NCI-H82 treated with DMSO at 0.1 percent for 48 hours (cell line): ENCODE measurements around the gene DOCK10.
"Not testable (repeated sequence)": the region's sequence is repeated elsewhere in the genome, so short reads cannot be mapped to it uniquely, and the experiment has no call there.

Source experiments
- DNase-seq: peaks from one replicate; lab custom pipeline; 2025; ENCODE audit not compliant: unreplicated experiment; lab: John Stamatoyannopoulos, UW

DOCK10 gene

DNA sequence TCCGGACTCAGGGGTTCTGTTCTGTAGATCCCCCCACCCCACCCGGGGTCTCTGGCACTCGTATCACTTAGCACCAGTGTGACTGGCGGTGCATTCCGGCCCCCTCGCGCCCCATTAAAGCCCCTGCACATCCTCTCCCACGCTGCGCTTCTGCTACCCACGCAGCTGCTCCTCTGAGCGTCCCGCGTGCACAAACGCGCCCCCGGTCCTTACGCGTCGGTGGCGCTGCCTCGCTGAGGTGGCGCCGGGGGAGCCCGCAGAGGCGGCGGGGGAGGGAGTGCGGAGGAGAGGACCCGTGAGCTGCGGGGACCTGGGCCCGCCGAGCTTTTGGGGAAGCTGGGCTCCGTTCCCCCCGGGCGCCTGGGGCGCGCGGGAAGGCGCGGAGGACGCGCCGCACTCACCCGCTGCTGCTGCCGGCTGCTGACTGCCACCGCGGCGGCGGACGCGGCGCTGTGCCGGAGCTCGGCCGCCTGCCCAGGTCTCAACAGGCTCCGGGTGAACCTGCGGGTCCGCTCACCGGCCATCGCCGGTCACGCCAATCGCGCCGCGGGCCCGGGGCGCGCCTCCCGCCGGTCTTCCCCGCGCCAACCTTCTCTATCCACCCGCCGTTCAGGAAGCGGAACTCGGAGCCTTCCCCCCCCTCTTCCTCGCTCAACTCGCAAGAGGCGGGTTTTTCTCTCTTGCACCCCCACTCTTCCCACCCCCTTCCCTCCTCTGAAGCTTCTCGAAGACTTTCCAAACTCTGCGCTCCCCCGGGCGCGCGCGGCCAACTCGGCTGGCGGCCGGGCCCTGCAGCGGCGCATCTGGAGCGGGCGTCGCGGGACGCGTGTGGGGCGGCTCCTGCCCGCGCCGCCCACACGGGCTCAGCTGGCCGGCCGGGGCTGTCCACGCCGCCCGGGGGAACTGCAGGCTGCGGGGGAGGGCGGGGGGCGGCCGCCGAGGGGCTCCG, at the start of gene DOCK10:
Gene DOCK10, minus strand, starts transcription at position 618 of the 949 bp plus-strand sequence. Its CDS starts 94 bp downstream, at position 524.
- no peak for DNase-seq

- DNase-seq = no peak
These were observed 49.1 kb upstream of the DOCK10 start for GRCh38 chr2:225091336-225091735.

DNA sequence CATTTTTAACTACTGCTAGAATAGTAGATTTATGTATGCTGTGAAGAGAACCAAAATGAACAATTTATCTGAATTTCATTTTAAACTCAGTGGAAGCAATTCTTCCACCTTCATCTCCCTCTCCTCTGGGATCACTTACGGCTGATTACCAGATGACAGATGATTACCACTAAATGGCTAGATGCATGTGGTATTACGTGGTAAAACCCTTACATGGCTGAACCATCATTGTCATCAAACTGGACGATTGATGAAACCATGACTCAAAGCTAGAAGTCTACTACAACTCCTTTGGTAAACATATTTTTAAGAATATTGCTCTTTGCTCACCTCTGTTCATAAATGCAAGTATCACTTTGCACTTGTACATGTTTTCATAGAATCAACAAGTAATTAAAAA, 48.5 kb upstream of the DOCK10 start:
- DNase-seq = no peak

GRCh38 chr2:225086915-225087314, 44.6 kb upstream of the DOCK10 start:
- no peak for DNase-seq

DNA sequence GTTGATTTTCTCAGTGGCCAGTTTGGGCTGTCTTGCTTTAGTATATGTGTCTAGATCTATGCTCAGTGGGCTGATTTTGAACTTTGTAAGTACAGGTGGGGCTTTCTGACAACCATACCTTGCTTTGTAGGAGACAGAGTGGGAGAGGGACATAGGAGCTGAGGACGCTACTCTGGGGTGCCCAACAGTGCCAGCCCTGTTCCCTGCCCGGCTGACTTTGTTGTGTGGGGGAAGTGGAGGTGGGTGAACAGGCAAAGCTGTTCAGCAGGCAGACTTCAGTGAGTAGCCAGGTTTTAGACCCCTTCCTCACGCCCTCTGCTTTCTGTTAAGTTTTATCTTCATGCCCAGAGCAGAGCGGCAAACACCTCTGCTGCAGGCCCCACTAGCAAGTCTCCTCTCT, 44.2 kb upstream of the DOCK10 start:
- no peak for DNase-seq

- no peak for DNase-seq
These were observed 41.0 kb upstream of the DOCK10 start for GRCh38 chr2:225083276-225083675.

GRCh38 chr2:225076125-225076524, 33.9 kb upstream of the DOCK10 start:
- no peak for DNase-seq

DNA sequence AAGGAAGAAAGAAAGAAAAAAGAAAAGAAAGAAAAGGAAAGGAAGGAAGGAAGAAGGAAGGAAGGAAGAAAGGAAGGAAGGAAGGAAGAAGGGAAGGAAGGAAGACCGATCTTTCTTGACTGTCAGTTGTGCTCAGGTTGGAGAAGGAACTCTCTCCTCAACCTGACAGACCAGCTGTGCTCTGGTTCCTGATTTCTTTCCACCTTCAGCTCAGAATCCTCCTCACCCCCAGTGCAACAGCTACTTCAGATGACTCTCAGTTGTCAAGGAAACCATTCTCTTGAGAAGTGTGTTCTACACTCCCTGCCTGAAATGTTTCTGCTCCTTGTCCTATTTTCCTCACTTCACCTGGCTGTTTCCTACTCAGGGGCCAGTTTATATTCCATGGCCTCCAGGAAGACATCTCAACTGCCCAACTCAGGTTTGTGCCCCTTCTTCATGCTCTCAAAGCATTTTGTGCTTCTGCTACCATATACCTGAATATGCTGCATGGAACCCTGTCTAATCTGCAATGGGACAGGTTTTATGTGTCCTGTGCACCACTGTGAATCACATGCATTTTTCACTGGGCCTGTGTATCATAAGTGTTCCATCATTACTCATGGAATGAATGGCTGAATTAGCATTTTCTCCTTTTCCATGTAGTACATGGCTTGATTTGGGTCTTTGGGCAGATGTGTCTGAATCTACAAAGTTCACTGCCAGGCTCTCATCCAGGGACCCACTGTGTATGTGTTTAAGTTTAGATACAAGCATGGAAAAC, 32.8 kb upstream of the DOCK10 start:
- DNase-seq = no peak

GRCh38 chr2:225074366-225074765, 32.1 kb upstream of the DOCK10 start:
- DNase-seq = no peak

GRCh38 chr2:225073198-225073597, 30.9 kb upstream of the DOCK10 start:
- DNase-seq = no peak

DNA sequence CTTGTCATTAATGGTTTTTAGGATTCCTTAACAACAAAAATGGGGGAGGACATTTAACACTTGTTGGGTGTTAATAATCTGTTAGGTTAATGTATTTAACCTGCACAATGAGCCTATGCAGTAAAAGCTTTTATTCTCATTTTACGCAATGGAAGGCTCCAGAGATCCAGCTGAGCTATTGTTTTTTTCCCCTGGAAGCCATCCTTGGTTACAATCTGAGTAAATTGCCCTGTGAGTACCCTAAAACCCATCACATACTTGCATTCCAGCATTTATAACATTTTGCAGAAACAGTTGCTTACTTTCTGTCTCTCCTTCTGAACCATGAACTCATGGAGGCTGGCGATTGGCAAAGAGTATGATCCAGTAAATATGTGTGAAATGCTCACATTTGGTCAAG, 30.2 kb upstream of the DOCK10 start:
- no peak for DNase-seq

DNA sequence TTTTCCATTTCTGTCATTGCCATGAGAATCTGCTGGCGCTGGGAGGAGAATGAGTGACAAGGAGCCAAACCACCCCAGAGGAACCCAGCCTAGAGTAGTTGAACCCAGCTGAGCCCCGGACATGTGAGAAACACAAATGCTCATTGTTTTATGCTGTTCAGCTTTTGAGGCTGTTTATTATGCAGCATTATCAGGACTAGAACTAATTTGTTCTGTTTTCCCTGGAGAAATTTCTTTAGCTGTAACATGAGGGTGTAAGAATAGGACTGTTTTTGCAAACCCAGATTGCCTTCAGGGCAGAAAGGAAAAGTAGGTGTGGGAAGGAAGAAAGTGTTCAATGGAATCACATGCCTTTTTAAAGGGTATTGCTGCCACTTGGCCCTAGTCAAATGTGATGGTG, 28.5 kb upstream of the DOCK10 start:
- no peak for DNase-seq

DNA sequence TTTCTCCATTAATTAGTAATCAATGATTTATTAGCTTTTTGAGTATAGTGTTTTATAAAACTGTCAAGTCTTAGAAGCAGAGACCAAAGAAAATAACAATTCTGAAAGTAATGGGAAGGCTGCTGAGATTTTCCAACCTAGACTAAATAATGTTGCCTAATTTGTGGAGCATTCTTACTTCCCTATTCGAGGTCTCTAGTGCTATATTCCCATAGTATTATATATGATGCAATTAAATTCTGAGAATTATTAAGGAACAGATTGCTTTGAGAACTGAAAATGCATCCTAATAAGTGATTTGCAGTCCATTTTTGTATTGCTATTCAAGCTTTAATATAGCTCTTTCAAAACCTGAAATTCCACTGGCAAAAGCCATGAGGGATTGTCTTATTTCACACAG, 27.7 kb upstream of the DOCK10 start:
- DNase-seq = no peak

GRCh38 chr2:225069477-225069876, 27.2 kb upstream of the DOCK10 start:
- no peak for DNase-seq

DNA sequence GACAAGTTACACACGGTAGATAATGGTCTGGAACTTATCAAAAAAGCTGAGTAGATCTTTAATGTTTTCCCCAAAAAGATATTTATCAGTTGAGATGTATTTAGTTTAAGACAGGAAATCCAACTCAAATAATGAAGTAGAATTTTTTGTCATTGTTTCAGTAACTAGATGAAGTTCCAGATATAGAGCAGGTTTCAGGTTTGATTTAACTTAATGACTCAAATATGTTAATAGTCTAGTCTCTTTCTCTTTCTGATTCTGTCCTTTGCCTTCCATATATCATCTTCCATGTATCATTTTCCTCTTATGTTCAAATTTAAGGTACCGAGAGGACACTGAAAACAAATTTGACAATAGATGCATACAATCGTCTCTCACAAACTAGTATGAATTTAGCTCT, 23.6 kb upstream of the DOCK10 start:
- DNase-seq = no peak

- DNase-seq = no peak
These were observed 22.7 kb upstream of the DOCK10 start for GRCh38 chr2:225064928-225065327.

DNA sequence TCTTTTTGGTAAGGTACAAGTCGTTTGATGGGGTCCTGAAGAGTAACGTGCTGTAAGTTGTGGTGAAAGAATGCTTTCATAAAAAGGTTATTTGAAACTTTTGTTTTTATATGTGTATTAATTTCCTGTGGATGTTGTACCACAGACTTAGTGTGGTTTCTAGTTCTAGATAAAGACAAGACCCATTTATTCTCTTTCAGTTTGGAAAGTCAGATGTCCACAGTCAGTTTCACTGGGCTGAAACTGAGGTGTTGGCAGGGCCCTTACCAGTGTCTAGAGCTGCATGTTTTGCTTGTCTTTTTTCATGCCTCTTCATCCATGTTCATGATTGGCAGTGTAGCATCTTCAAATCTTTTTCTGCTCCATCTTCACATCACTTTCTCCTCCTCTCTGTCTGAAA, 22.1 kb upstream of the DOCK10 start:
- no peak for DNase-seq

DNA sequence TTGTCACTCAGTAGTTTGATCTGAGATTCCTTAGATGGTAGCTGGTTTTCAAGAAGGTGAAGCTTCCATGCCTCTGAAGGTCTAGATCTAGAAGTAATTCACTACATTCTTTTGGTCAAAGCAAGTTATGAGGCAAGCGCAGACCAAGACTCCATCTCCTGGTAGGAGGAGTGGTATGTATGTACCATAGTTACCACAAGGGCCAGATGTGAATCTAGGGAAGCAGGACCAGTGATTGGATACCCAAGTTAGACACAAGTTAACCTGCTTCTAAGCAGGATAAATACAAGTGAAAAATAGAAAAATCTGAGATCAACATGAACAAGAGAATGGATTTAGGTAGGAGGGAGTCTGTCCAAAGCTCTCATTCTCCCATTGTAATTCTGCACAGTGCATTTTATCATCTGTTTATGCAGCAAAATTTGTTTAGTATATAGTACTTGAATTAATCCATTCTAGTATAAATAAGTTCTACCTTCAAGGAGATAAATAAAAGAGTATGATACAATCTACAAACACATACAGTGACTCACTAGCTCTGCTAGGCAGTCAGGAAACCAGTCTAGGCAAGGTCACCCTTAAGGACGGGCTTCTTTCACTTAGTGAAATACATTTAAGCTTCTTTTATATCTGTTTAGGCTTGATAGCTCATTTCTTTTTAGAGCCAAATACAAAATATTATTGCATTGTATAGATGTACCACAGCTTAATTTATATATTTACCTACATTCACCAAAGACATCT, 14.2 kb upstream of the DOCK10 start:
- no peak for DNase-seq

- DNase-seq = no peak
These were observed 13.4 kb upstream of the DOCK10 start for GRCh38 chr2:225055714-225056113.

GRCh38 chr2:225052703-225053102, 10.4 kb upstream of the DOCK10 start:
- no peak for DNase-seq

DNA sequence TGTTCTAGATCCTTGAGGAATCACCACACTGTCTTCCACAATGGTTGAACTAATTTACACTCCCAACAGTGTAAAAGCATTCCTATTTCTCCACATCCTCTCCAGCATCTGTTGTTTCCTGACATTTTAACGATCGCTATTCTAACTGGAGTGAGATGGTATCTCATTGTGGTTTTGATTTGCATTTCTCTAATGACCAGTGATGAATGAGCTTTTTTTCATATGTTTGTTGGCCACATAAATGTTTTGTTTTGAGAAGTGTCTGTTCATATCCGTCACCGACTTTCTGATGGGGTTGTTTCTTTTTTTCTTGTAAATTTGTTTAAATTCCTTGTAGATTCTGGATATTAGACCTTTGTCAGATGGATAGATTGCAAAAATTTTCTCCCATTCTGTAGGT, 5.2 kb upstream of the DOCK10 start:
- not testable (repeated sequence) for DNase-seq
